HG03354 (cell line): ENCODE data around the gene RPN2.
"Not testable (repeated sequence)": the region's sequence is repeated elsewhere in the genome, so short reads cannot be mapped to it uniquely, and the experiment has no call there.

Experiments used
- ATAC-seq: cut with Tn5 transposase; IDR thresholded peaks from one replicate; pipeline ENCODE4 v1.9.1; 2021; ENCODE audit warnings: mild to moderate bottlenecking; ENCODE audit not compliant: unreplicated experiment, poor library complexity, severe bottlenecking

The RPN2 gene

DNA sequence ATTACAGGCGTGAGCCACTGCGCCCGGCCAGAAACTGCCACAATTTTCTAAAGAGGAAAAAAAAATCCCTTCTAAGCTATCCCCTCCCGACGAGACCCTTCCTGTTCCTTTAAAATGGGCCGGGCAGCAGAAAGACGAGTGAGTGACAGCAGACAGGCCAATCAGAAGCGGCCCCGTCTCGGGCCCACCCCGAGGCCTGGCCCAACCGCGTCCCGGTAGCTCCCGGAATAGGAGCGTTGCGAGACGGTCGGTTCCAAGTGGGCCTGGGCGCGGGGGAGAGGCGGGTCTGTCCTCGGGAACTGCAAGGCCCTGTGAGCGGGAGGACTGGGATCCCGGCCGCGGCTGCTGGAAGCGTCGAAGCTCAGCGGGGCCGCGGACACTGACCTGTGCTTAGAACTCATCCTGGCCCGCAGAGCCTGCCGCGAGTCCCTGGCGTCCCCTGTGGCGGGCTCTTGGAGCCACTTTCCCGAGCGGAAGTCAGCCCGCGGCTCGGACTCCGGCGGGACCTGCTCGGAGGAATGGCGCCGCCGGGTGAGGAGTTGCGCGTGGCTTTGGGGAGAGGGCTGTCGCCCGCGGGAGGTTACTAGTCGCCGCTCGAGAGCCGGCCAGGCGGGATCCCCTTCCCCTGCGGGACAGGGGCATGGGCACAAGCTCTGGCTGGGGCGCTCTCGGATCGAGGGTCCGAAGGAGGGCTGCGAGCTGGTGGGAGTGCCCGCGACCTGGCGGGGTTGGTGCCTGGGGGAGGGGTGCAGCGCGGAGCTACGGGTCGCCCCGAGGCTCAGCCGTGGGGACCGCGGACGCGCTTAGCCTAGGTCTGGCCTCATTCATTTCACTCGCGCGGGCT is at the start of gene RPN2, which contains the start of gene MROH8:
Gene RPN2 (plus strand): TSS at position 492 of the 844 bp plus-strand sequence. CDS start 27 bp downstream, at position 519.
Gene MROH8 (minus strand): TSS at position 710 of the 844 bp plus-strand sequence.
- peak; percentile 92 for ATAC-seq

DNA sequence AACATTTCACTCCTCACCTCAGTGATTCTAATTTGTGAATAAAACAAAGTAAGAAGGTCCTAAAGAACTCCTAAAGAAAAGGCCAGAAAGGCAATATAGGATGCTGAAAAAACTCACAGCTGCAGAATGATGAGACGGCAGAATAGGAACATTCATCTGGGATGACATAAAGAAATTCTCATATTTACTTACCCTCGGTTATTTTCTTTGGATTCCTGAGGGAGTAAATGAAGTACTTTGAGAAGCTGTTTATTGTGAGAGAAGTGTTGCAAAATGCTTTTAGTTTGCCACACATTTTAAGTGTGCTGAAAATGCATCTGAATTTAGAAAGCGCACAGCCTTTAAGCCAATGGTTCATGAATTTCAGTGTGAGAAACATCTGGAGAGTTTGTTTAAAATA is 47.6 kb upstream of the RPN2 start:
- ATAC-seq = no peak

DNA sequence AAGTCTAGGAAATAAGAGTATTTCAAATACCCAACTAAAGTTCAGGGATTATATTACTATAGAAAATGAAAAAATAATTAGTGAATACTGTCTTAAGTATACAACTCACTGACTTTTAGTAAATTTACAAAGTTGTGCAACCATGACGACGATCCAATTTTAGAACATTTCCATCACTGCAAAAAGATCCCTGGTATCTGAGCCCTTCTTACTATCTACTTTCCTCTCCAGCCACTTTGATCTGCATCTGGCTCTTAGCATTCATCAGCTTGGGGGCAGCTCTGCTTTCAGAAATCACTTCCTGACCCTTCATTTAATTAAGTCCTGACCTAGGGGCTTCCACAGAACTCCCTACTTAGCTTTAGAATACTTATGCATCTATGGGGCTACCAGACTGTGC is 45.2 kb upstream of the RPN2 start:
- ATAC-seq = no peak

DNA sequence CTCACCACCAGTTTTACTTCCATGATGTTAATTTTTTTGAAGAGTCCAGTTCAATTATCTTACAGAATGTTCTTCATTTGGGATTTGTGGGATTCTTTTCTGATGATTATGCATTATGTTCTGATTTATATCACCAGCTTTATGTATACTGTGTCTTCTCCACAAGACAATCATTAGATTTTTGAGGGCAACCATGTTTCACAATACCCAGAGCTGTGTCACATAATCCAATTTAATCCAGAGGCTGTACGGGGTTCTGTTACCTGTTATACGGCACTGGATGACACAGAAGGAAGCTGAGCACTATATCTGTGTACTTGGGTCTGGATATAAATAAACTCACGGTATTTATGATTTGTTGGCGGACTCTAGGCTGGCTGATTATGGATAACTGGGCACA is 41.6 kb upstream of the RPN2 start:
- no peak for ATAC-seq

DNA sequence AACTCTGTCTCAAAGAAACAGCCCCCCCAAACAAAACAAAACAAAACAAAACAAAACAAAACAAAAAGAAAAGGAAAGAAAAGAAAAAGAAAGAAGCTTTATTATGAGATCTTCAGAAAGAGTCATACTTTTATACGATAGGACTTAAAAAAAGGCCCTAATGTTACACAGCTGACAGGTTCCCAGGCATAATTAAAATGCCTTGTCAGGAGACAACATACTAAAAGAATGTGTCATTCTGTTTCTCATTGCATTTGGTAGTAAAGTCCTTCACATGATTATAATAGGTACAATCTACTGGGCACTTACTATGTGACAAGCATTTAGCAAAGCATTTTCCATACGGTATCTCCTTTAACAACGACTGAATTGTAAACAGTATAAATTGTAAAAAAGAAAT is 36.4 kb upstream of the RPN2 start:
- no peak for ATAC-seq

DNA sequence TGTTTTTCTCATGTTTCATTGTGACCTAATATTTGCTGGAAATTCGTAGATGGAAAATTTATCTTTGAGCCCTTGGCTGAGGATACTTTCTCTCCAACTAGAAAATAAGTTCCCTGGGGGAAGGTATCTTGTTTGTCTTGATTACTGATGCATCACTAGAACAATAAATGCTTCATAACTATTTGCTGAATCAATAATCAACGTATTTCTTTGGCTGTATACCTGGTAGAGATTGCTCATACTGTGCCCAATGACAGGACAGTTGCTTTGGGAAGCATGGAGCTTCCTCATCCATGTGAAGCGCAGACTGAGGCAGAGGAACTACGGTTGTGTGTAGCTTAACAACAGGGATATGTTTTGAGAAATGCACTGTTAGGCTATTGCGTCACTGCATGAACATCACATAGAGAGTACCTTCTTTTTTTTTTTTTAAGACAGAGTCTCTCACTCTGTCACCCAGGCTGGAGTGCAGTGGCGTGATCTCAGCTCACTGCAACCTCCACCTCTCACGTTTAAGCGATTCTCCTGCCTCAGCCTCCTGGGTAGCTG is 34.2 kb upstream of the RPN2 start:
- ATAC-seq = no peak

DNA sequence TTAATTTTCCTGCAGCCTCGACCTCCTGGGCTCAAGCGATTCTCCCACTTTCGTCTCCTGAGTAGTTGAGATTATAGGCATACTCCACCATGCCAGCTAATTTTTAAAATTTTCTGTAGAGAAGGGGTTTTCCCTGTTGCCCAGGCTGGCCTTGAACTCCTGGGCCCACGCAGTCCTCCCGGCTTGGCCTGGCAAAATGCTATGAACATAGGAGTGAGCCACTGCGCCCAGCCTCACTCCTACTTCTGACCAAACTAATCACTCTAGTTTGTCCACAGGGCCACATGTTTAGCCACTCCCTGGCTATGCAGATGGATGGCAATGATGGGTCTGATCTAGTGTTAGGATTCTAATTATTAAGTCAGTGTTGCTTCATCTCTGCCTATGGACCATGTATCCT is 31.9 kb upstream of the RPN2 start:
- no peak for ATAC-seq

DNA sequence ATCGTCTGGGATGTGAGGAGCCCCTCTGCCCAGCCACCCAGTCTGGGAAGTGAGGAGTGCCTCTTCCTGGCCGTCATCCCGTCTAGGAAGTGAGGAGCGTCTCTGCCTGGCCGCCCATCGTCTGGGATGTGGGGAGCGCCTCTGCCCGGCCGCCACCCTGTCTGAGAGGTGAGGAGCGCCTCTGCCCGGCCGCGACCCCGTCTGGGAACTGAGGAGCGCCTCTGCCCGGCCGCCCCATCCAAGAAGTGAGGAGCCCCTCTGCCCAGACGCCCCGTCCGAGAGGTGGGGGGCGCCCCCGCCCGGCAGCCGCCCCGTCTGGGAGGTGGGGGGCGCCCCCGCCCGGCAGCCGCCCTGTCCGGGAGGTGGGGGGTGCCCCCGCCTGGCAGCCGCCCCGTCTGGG is 28.3 kb upstream of the RPN2 start:
- ATAC-seq = not testable (repeated sequence)

DNA sequence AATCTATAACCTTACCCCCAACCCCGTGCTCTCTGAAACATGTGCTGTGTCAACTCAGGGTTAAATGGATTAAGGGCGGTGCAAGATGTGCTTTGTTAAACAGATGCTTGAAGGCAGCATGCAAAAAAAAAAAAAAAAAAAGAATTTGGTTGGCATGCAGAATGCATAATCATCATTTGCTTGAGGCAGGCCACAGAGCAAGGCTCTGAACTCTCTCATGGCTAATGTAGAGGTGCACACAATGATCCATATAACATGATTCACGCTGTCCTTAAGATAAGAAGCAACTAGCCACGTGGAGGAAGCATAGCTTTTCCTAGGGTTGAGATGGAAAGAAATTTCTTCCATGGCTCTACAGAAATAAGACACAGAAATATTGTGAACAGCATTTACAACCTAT is 27.6 kb upstream of the RPN2 start:
- no peak for ATAC-seq

DNA sequence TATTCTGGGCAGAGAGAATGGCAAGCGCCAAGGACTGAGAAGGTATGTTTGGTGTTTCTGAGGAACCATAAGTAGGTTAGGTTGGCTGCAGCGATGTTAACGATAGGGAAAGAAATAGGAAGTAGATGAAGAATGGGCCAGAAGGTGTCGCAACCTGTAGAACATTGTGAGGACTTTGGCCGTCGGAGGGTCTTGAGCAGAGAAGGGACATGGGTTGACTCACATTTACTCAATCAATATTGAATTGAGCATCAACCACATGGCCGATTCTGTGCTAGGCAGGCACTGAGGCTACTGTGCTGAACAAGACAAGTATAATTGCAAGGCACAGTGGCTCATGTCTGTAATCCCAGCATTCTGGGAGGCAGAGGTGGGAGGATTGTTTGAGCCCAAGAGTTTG is 26.8 kb upstream of the RPN2 start:
- no peak for ATAC-seq

DNA sequence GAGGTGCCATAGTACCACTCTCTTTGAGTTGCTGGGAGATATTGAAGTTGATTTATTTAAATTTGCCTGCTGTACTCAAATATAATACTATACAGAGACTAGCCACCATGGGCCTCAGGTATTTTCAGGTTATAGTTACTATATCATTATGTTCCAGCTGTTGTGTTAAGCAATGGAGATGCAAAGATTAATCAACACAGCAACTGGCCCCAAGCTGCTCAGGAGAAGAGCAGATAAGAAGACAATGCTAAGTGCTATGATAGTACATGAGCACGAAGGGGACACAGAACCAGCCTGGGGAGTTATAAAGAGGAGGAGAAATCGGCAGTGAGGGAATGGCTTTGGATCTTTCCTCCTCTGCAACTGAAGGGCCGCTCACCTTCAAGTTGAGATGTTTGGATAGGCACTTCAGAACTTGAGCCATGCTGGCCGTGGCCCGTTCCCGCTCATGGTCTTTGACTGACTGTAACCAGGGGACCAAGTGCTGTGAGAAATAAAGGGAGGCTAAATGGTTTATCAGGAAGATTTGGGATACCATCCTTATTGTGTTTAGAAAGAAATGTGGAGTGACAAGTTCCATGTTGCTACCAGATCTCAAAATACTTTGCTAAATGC is 24.3 kb upstream of the RPN2 start:
- ATAC-seq = no peak

DNA sequence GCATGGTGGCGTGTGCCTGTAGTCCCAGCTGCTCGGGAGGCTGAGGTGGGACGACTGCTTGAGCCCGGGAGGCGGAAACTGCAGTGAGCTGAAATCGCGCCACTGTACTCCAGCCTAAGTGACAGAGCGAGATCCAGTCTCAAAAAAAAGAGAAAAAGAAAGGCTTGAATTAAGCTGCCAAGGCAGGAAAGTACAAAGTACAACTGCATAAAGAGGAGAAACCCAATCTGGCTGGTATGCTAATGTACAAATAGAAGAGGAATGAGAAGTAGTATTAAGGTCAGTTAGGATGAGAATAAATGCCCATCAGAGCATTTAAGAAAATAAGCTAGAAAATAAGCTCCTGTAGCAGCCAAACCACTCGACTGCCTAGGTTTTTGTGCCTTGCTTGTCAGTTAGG is 23.1 kb upstream of the RPN2 start:
- no peak for ATAC-seq

DNA sequence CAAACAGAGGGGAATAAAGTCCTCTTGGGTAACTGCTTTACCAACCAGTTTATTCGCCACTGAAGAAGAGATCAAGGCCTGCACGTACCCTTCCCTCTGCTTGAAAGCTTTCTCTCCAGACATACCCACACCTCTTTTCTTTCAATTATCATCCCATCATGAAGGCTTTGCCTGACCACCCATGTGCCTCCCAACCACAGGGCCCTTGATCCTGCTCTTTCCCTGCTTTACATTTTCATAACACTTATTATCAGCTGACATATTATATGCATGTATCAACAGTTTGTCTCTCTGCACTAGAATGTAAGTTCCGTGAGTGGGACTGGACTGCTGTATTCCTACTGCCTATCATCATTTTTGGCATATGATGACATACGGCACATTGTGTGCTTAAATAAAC is 20.9 kb upstream of the RPN2 start:
- no peak for ATAC-seq

DNA sequence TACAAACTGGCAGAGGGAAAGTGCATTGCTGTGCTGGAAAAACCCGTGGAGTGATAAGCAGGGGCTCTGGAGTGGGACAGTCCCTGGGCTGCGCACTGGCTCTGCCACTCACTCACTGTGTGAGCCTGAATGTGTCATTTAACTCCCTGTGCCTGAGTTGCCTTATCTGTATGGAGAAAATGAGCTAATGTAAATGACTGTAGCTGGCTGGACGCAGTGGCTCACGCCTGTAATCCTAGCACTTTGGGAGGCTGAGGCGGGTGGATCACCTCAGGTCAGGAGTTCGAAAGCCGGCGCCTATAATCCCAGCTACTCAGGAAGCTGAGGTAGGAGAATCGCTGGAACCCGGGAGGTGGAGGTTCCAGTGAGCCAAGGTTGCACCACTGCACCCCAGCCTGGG is 18.4 kb upstream of the RPN2 start:
- no peak for ATAC-seq

DNA sequence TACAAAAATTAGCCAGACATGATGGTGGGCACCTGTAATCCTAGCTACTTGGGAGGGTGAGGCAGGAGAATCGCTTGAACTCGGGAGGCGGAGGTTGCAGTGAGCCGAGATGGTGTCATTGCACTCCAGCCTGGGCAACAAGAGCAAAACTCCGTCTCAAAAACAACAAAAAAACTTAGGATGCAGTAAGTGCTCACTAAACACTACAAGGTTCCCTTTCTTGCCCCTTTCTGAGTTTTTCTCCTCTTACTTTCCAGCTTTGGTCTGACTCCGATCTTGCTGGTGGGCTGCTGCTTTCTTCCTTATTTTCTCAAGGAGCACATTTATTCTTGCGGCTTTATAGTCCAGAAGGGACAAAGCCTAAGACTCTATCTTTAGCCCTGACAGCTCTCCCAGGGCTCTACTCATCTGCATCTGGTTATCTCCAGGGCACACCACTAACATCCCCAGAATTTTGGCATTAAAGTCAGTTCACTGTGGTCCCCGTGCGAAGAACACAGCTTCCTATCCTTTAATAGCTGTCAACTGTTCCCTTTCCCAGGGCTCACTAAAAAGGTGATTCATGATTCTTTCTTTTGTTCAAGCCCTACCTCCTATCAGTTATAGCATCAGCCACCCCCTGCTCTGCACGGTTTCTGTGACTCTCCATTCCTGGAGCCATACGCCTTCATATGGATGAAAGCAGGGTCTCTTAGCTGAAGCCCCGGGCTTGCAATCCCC is 17.1 kb upstream of the RPN2 start:
- no peak for ATAC-seq

DNA sequence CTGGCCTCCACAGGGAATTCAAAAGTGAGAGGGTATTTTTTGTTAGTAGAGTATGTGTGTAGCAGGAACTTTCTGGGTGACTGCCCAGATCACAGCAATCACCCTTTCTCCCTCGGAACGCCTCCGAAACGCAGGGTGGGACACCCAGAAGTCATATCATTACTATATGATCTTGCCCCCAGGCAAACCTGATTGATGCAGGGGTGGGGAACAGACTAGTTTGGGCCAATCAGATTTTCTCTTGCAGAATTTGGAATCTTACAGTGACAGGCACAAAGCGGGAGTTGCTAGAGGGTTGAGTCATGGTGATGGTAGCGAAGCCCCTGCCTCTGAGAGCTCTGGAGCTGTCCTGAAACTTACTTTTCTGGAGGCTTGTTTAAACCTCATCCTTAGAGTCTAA is 16.5 kb upstream of the RPN2 start:
- ATAC-seq = no peak

DNA sequence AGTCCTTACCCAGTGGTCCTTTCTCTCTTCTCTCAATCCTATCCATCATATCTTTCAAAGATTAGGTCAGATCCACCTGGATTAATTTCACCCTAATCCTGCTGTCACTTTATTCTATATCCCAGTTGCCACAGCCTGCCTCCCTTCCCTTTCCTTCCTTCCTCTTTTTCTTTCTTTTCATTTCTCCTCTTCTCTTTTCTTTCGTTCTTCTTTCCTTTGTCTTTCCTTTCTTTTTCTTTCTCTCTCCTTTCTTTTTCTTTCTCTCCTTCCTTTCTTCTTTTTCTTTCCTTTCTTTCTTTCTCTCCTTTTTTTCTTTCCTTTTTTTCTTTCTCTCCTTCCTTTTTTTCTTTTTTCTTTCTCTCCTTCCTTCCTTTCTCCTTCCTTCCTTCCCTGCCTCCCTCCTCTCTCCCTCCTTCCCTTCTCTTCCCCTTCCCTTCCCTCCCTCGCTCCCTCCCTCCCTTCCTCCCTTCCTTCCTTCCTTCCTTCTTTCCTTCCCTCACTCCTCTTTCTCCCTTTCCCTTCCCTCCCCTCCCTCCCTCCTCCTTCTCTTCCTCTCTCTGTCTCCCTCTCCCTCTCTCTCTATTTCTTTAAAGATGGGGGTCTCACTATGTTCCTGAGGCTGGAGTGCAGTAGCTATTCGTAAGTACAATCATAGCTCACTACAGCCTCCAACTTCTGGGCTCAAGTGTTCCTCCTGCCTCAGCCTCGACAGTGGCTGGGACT is 15.1 kb upstream of the RPN2 start:
- ATAC-seq = no peak

DNA sequence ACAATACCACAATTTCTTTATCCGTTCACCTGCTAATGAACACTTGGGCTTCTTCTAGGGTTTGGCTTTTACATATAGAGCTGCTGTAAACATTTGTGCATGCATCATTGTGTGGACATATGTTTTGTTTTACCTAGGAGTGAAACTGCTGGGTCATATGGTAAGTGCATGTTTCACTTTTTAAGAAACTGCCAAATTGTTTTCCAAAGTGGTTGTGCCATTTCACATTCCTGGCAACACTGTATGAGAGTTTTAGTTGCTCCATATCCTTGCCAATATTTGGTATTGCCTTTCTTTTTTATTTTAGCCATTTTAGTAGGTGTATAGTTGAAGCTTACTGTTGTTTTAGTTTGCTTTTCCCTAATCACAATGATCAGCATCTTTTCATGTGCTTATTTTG is 14.1 kb upstream of the RPN2 start:
- no peak for ATAC-seq

DNA sequence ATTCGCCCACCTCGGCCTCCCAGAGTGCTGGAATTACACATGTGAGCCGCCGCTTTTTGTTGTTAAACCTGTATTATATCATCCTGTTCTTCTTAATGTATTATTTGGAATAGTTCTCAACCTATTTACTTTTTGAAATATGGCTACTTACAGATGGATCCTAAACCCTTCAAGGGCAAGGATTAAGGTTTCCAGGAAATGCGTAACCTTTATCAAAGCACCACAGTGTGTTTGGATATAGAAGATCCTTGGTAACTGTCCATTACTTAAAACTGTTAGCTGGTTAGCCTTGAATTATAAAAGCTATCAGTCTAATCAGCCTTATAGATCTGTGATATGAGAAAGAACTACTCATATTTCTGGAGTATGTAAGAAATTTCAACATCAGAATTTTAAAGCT is 12.3 kb upstream of the RPN2 start:
- ATAC-seq = no peak

DNA sequence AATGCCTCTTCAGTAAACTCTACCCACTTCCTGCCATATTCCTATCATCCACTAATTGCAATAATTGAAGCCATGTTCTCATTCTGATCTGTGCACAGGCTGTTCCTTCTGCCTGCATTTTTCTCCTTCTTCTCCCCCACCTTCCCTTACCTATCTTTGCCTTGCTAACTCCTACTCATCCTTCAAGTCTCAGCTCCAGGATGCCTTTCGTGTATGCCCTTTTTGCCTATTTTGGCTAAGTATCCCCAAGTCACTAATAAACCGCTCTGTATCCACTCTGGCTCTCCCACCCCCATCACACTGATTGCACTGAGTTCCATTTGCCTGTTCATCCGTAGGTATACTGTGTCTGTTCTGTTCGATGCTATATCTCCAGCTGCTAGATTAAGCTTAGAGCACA is 6.3 kb upstream of the RPN2 start:
- ATAC-seq = no peak
